Hematopoietic multipotent progenitor cell (in vitro differentiated cells): ENCODE results near the gene KCNQ4. TPM values are rescaled to one million over a fixed set of nuclear protein-coding genes. Genes with fewer than 3 reads are reported as not detected.
A peak's percentile ranks its signal among the peaks of the same experiment; 100 is the strongest.

Source experiments
- DNase-seq, 3 donors: peaks; one replicate each; pipeline ENCODE4 v3.0.0-alpha.2; 2011 to 2015; ENCODE audit warnings: low read depth in 2 of 3, low spot score in 2 of 3
- total RNA-seq: library from RNA; depleted of rRNA; stranded (reverse); fragments of >200 nt; gene quantifications from one replicate; pipeline ENCODE4 v1.2.3, GENCODE V29; 2012

KCNQ4 gene
- total RNA-seq, 1 donor, result 0.54 TPM

DNA sequence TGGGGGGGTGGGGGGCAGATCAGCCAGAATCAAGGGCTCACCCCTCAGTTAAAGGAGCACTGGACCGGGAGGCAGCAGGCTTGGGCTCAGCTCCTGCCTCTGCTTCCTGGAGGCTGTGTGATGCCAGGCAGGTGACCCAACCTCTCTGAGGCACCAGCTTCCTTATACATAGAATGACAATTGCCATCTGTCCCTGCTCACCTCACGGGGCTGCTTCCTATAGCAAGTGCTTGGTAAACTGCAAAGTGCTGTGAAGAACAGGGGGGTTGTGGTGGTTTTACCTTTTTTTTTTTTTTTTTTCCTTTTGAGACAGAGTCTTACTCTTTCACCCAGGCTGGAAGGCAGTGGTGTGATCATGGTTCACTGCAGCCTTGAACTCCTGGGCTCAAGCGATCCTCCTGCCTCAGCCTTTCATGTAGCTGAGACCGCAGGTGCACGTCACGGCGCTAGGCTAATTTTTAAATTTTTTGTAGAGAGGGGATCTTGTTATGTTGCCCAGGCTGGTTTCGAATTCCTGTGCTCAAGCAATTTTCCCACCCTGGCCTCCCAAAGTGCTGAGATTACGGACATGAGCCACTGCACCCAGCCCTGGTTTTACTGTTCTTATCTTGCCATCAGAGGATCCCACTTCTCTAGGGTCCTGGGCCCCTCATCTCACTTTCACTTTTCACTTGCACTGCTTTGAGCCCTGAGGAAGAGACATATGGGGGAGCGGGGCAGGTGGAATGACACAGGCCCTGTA is 11.6 kb downstream of the KCNQ4 start:
- peak in 1 of 3 donors; percentile 41 for DNase-seq

DNA sequence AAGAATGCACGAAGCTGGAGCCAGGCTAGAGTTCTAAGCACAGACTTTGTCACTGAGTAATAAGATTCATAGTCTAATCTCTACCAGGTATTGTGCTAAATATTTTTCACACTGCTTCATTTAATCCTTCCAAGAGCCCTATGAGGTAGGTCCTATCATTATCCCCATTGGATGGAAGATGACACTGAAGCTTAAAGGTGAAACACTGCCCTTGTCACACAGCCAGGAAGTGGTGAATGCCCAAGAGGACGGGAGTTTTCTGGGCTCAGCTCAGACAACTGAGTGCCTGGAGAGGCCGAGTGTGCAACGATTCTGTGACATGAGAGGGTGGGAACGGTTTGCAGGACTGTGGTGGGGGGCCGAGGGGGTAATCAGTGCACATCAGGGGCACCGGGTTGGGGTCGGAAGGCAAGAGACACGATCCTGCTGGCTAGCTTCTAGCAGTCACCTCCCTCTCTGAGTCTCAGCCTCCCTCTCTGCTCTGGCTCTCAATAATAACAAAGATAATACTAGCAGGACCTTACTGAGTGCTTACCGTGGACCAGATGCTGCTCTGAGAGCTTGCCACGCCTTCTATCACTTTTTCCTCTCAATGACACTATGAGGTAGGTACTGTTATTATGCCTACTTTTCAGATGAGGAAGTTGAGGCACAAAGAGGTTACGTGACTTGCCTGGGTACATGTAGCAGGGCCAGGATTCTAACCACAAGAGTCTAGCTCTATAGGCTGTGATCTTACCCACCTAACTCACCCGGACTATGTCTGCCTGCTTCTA is 12.4 kb downstream of the KCNQ4 start:
- DNase-seq, result no peak

DNA sequence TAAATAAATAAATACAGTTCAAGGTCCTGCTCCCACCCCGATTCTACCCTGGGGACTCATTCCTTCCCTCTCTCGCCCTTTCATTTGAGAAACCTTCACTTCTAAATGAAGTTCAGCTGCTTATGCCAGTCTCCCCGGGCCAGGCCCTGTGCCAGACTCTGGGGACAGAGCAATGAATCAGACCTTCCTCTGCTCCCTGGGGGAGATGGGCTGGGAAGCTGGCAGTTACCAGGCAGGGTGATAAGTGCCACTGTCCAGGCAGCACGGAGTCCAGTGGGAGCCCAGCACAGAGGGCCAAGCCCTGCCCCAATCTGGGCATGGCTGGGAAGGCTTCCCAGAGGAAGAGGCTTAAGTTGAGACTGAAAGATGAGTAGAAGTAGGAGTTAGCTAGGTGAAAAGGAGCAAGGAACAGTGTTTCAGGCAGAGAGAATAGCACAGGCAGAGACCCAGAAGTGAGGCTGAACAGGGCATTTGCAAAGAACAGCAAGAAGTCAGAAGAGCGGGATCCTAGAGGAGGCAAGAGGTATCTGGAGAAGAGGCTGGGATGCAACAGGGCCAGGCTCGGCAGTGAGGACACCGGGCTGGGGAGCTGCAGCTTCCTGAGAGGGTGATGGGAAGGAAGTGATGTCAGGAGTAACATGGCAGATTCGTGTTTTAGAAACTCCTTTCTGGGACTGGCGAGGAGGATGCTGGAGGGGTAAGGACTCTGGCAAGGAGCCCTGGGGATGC is 13.5 kb downstream of the KCNQ4 start:
- no peak for DNase-seq

DNA sequence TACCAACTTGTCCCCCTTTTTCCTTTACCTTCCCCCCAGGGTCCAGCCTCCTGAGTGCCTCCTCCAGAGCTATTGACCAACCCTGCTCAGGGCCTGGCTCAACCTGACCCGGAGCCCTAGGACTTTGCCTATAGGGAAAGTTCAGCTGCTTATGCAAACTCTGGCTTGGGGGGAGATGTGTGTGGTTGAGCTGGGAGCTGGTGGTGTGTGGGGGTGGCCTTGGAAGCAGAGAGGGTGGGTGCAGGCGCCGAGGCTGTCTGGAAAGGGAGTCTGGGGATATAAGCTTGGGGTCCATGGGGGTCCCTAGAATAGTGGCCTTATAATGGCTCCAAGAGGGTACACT is 14.1 kb downstream of the KCNQ4 start:
- DNase-seq, result no peak

DNA sequence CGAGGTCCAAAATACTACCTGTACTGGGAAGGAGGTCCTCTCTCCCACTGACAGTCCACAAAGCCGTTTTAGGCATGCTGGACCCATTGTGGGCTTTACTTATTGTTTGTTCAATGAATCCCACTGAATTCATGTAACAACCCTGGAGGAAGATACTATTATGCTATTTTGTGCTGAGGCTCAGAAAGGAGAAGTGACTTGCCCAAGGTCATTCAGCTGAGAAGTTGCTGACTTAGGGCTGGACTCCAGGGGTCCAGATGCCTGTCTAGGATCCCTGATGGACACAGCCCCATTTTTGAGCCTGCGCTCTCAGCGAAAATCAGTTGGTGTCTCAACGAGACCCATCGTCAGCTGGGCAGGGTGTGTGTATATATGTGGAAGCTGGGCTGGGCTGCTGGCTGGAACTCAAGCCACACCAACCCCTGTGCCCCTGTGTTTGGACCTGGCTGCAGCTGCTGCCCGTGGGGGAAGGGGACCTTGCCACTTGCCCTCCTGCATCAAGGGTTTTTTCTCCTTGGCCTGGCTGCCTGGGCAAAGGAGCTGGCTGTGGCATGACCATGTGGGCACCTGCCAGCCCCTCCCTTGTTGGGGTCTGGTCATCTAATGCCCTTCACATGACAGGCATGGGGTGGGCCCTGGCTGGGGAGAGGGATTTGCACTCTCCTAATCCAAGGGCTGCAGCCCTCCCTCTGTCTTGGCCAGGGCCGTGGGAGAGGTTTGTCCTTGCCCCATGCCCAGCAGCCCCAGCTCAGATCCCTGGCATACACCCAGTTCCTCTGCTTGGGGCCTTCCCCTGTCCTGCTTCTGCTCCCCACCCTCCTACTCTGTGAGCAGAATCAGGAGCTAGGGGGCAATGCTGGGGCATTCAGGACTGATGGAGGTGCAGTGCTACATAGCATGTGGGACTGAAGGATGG is 15.0 kb downstream of the KCNQ4 start:
- DNase-seq, result peak in 1 of 3 donors; percentile 41

DNA sequence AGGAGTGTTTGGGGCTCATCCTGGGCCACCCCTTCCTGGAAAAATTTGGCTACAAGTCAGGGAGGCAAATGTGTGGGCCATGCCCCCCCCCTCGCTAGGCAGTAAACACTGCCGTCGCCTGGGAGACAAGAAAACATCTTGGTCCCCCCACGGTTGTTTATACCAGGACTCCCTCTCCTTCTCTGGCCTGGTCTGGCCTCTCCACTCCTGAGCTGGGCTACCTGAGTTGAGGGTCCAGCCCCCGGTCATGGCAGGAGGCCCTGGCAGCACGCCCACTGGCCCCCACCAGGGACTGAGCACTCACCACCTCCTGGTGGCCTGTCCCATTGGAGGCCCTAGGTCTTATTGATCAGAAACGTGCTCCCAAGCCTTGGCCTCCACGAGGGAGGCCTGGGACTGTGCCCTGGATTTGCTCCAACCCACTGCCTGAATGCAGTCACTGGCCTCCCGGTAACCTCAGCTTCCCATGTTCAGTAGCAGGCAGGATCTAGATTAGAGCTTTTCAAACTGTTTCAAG is 15.8 kb downstream of the KCNQ4 start:
- peak in 1 of 3 donors; percentile 45 for DNase-seq

DNA sequence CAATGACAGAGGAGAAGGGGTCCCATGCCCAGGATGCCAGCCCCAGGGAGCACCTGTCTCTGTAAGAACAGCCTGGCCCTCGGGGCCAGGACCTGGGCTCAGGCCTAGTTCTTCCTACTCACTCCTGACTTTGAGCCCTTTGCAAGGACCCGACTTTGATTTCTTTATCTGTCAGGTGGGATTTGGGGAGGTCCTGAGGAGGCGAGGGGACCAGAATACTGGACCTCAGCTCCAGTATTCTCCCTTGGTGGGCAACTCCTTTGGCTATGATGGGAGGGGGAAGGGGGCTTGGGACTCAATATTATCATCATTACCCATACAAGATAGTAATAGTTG is 18.1 kb downstream of the KCNQ4 start:
- DNase-seq, result no peak

DNA sequence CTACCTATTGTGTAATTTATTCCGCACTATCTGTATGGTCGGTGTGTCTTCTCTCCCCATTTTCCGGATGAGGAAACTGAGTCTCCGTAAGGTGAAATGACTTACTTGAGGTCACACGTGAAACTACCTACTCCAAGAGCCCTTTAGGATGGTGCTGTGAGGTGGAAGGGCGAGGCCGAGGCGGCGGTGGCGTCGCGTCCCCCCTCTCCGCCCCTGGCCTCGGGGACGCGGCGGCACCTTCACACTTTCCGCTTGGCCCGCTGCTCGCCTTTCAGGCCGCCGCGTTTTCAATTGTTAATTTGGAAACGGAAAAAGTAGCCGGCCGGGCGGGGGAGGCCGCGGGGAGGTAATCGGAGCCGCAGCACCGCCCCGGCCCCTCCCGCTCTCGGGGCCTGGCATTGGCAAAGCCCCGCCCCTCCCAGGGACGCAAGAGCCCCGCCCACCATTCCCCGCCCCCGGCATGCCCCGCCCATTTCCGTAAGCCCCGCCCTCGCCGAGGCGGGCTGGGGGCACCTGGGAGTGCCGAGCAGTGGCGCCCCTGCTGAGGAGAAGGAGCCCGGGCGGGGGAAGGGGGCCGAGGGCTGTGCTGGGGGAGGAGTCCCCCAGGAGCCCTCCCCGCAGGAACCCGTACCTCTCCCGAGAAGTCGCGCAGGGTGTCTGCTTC is 18.6 kb downstream of the KCNQ4 start:
- peak; percentile 79 to 90 (median 88) for DNase-seq

DNA sequence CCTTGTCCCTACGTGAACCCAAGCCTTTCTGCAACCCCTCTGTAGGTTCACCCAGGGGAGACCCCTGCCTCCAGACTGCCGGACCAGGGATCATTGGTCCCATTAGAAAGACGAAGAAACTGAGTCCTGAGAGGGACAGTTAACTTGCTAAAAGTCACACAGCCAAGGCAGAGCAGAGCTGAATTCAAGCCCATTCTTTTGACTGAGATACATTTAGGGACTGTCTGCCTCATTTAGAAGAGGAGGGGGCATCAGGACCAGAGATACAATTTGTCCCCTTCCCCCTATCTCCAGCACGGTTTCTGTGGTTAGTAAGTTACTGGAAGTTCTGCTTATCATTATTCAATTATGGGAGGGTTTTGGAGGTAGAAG is 19.1 kb downstream of the KCNQ4 start:
- peak in 1 of 3 donors; percentile 43 for DNase-seq

DNA sequence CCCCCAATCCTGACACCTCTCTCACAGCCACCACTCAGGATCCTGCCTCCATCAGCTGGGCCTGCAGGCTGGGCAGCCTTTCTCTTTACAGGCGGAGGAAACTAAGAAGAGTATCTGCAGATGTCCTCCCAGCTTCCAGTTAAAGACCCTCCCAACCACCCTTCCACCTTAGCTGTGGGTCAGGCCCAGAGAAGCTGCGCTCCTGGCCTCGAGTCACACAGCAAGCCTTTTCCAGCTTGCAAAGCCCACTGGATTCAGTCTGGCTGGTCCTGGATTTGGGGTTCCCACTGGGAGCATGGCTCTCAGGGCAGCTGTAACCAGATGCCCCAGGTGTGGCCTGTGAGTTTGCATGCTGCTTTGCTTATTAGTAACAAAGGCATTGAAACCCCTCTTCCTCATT is 19.9 kb downstream of the KCNQ4 start:
- no peak for DNase-seq

DNA sequence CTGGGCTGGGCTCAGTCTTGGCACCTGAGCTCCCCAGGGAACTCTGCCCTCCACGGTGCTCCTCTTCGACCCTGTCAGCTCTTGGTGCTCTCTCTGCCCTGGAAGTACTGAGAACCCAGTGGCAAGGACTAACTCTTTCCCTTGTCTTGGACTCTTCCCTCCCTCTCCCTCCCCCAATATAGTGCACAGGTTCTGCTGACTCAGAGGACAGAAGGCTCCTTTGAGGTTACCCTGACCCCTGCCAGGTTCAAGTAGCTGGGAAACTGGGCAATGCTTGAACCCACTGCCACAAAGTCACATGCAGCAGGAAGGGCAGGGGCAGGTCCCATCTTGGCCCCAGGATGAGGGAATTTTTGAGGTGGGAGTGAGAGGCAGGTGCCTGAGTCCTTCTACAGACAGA is 20.3 kb downstream of the KCNQ4 start:
- DNase-seq, result no peak

DNA sequence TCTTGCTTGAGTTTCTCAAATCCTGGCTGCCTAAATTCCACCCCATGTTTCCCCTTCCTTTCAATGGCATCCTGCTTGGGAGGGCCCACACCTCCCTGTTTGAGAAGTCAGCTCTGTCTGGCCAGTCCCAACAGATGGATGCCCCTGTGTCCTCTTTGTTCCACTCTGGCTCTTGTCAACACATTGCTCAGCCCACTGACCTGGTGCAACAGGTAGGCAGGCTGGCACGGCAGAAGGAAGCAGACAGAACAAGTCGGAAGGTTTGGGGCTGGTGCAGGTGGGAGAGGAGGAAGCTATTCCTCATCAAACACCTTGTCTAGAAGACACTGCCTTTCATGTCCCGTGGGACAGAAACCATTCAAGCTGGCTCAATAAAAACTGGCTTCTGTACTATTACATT is 22.7 kb downstream of the KCNQ4 start:
- DNase-seq, result no peak

DNA sequence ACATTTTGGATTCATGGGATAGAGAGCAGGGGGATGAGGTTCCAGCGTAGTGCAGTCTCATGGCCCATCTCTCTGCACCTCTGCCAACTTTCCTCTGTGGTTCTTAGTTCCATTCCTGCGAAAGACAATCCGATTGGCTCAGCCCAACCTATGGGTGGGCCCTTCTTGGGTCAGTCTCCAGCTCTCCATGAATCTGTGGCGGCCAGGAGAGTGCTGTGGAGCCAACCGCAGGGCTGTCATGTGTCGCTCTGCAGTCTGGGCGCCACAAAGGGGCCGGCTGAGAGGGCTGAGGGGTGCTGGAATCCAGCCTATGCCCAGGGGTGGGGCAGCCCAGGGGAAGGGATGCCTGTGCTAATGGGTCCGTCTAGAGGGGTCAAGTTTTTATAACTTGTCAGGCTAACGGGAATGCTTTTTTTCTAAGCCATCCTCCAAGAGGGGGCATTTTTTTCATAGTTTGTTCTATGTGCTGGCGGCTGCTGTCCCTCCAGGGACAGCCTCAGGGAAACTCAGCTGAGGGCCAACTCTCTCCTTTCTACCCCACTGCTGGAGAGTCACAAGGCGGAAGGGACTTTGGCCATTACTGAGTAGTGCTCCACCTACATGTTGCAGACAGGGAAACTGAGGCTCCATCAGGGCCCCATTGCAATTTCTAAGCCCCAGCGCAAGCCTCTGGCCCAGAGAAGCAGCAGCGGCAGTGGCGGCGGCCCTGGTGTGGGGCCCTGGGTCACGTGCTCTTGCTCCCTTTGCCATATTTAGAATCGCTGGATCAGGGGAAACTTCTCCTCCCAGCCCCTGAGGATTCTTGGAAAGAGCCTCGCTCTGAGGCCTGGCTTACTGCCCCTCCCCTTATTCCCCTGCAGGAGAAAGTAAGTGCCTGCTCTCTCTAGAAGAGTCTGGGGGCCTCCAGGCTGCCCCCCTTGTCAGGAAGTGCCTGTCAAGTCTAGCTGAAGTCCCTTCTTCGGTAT is 23.4 kb downstream of the KCNQ4 start:
- no peak for DNase-seq

DNA sequence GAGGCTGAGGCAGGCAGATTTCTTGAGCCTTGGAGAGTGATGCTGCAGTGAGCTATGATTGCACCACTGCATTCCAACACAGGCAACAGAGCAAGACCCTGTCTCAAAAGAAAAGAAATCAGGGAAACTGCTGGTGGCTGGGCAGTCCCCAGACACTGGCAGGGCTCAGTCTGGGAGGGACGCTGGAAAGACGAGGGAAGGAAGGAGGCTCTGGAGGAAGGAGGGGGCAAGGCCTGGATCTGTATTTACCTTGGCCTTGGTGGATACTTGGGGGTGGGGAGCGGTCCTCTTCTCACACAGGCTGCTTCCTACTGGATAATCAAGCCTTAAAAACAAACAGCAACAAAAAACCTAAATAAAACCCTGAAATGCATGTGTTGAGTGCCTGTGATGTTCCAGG is 24.4 kb downstream of the KCNQ4 start:
- no peak for DNase-seq

DNA sequence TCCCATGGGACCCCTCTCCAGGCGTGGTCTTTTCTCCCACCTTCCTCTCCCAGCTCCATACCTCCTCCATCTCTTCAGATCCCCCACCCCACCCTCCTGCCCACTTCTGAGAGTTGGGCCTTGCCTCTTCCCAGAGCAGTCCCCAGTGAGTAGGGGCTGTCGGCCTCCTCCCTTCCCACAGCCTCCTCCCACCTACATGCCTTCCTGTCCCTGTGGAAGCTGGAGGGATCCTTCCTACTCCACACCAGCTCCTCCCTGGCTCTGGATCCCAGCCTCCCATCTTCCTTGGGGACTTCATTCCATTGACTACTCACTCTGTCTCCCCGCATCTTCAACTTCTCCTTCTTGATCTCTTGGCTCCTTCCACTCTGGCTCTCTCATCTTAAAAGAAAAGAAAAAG is 24.9 kb downstream of the KCNQ4 start:
- no peak for DNase-seq

DNA sequence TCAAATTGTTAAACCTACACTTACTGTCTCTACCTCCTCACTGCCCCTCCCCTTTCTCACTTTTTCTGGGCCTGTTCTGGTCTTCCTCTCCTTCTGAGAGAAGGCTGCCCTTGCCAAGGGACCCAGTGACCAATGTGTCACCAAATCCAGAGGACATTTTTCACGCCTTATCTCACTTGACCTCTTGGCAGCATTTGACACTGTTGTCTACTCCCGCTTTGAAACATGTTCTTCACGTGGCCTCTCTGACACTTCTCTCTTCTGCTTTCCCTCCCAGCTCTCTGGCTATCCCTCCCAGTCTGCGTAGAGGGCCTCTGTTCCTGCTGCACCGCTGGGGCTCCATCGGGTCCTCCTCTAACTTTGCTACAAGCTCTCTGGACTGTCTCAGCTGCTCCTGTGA is 25.3 kb downstream of the KCNQ4 start:
- no peak for DNase-seq

DNA sequence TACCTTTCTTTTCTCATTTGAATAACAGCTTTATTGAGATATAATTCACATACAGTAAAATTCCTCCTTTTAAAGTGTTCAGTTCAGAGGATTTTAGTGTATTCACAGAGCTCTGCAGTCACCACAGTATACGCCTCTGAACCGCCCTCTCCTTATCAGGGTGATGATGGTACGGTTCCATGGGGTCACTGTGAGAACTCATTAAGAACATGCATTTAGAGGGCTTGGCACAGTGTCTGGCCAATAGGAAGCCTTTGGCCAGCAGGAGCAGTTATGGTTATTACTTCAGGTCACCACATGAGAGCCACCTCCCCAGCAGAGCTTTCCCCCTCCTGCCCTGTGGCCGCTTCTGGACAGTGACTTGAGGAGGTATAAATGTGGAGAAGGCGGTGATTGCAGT is 27.3 kb downstream of the KCNQ4 start:
- no peak for DNase-seq

DNA sequence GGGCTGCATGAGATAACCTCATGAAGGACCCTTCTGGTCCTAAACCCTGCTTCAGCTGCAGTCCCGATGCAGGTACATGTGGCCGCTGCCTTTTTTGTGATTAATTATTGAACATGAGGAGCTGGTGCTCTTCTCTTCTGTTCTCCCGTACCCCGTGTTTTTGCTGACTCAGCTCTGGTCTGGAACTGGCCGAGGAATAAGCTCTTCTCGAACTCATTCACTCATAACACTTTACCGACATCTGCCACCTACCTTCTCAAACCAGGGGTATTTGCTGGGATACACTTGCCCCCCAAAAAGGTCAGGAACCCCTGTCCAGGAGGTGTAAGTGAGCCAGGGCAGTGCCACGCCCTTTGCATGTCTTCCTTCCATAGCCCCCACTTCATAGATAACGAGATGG is 31.8 kb downstream of the KCNQ4 start:
- DNase-seq, result no peak

DNA sequence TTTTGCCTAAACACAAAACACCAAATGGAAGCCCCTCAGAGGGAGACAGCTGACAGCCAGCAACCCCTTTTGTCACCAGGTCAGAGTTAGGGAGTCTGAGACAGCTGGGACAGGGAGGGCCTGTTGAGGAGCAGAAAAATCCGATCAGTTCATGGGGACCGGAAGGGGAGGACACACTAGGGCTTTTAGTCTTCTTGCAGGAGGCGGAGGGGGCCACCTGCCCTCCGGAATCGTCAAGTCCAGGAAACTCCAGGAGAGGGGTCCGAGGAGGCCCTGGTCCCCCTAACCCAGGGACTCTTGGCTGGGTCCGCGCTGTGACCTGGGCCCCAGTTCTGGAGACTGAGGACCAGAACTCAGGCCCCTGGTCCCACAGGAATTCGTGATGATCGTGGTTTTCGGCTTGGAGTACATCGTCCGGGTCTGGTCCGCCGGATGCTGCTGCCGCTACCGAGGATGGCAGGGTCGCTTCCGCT is 34.2 kb downstream of the KCNQ4 start:
- no peak for DNase-seq
